GM23248 (cell line): ENCODE measurements around the gene AP1M1.

ENCODE experiments used
- EZH2 ChIP-seq: fragments of 200-600 bp; sonication (generic); IDR thresholded peaks from 2 replicates; pipeline ENCODE4 v1.6.1; 2018; ENCODE audit warnings: antibody characterized with exemption, mild to moderate bottlenecking; ENCODE audit not compliant: insufficient read depth, poor library complexity, severe bottlenecking
- EZH2phosphoT487 ChIP-seq: fragments of 200-600 bp; sonication (generic); IDR thresholded peaks from 2 replicates; pipeline ENCODE4 v1.6.1; 2018; ENCODE audit warnings: antibody characterized with exemption, moderate library complexity, mild to moderate bottlenecking, low read depth; ENCODE audit not compliant: insufficient read depth

GRCh38 chr19:16228637-16229321 lies 31.1 kb downstream of the AP1M1 start:
- TF ChIP-seq EZH2 (no peak), EZH2phosphoT487 (no peak)
